Measurements from ENCODE around the gene ZNF248. TPM values are rescaled to one million over a fixed set of nuclear protein-coding genes. Genes with fewer than 3 reads are reported as not detected.

The ZNF248 gene
- total and polyA plus RNA-seq, 4 donors, result 1.8 to 7.9 (median 4.4) TPM

- Histone ChIP-seq H3K9ac (ENCODE audit: low read depth in 1 of 2, low read length in 2 of 2) (no peak overlapping the region), H3K9me3 (ENCODE audit: control insufficient read depth in 4 of 4, low read length in 3 of 4) (peaks cover 18 to 45% (median 29%) of the 10 kb centered on the region in 4 donors), H3K4me3 (ENCODE audit: low read depth in 1 of 3, low read length in 3 of 3) (peak overlapping the region in 2 of 3 donors; percentile 16 to 29), H3K27ac (ENCODE audit: low read depth in 1 of 2, low read length in 2 of 2) (no peak overlapping the region), H3K36me3 (ENCODE audit: control insufficient read depth in 4 of 4, insufficient read depth in 3 of 4, low read depth in 1 of 4, low read length in 3 of 4) (peaks cover 0 to 1% (median 0%) of the 10 kb centered on the region in 4 donors), H3K27me3 (ENCODE audit: control insufficient read depth in 4 of 4, insufficient read depth in 4 of 4, low read length in 3 of 4) (no peaks in the 10 kb centered on the region), H3K4me1 (ENCODE audit: control insufficient read depth in 4 of 4, insufficient read depth in 4 of 4, low read length in 3 of 4) (no peaks in the 10 kb centered on the region)
- 92% methylated on average over 6 of the region's 6 CpGs for WGBS
- no peak for DNase-seq (ENCODE audit: low spot score)
- TF ChIP-seq ZBTB33 (IDR thresholded peaks at IDR 0.05) (no peak), EGR1 (IDR thresholded peaks at IDR 0.05; ENCODE audit: low read depth in 2 of 2) (no peak), YY1 (IDR thresholded peaks at IDR 0.05) (no peak), NR2F2 (IDR thresholded peaks at IDR 0.05) (no peak), JUND (IDR thresholded peaks at IDR 0.05) (no peak), RAD21 (IDR thresholded peaks at IDR 0.05) (no peak), HNF4G (IDR thresholded peaks at IDR 0.05) (no peak), CTCF (IDR thresholded peaks at IDR 0.05; ENCODE audit: low read depth, low read length, missing input control) (no peak), TAF1 (conservative IDR thresholded peaks at IDR 0.05) (no peak), HNF4A (conservative IDR thresholded peaks at IDR 0.05) (no peak), FOXA1 (IDR thresholded peaks at IDR 0.05) (no peak), RXRA (IDR thresholded peaks at IDR 0.05) (no peak), SP1 (IDR thresholded peaks at IDR 0.05) (no peak), ATF3 (IDR thresholded peaks at IDR 0.05) (no peak), GABPA (IDR thresholded peaks at IDR 0.05 in 1 of 2, conservative IDR thresholded peaks at IDR 0.05 in 1 of 2) (no peak)
Observed at GRCh38 chr10:37816290-37816689, 41.1 kb downstream of the ZNF248 start.

- H3K27me3 ChIP-seq (ENCODE audit: control insufficient read depth in 4 of 4, insufficient read depth in 4 of 4, low read length in 3 of 4), result no peaks in the 10 kb centered on the region
- peaks cover 0 to 1% (median 0%) of the 10 kb centered on the region in 4 donors for H3K36me3 ChIP-seq (ENCODE audit: control insufficient read depth in 4 of 4, insufficient read depth in 3 of 4, low read depth in 1 of 4, low read length in 3 of 4)
- no peaks in the 10 kb centered on the region for H3K4me1 ChIP-seq (ENCODE audit: control insufficient read depth in 4 of 4, insufficient read depth in 4 of 4, low read length in 3 of 4)
- no peak overlapping the region for H3K9ac ChIP-seq (ENCODE audit: low read depth in 1 of 2, low read length in 2 of 2)
- 98% methylated on average over 3 of the region's 3 CpGs for WGBS
- no peak for DNase-seq (ENCODE audit: low spot score)
- TF ChIP-seq ZBTB33 (IDR thresholded peaks at IDR 0.05), result no peak
- no peak for TF ChIP-seq REST (IDR thresholded peaks at IDR 0.05)
- no peak for TF ChIP-seq SP1 (IDR thresholded peaks at IDR 0.05)
- no peak for TF ChIP-seq NR2F2 (IDR thresholded peaks at IDR 0.05)
- no peak for TF ChIP-seq HNF4A (conservative IDR thresholded peaks at IDR 0.05)
- no peak for TF ChIP-seq FOXA2 (IDR thresholded peaks at IDR 0.05)
- TF ChIP-seq HNF4G (IDR thresholded peaks at IDR 0.05), result no peak
- no peak for TF ChIP-seq TAF1 (conservative IDR thresholded peaks at IDR 0.05)
- TF ChIP-seq JUND (IDR thresholded peaks at IDR 0.05), result no peak
- TF ChIP-seq YY1 (IDR thresholded peaks at IDR 0.05), result no peak
- TF ChIP-seq ATF3 (IDR thresholded peaks at IDR 0.05), result no peak
- TF ChIP-seq CTCF (IDR thresholded peaks at IDR 0.05; ENCODE audit: low read depth, low read length, missing input control), result no peak
- H3K9me3 ChIP-seq (ENCODE audit: control insufficient read depth in 4 of 4, low read length in 3 of 4), result peaks cover 8 to 30% (median 22%) of the 10 kb centered on the region in 4 donors
- H3K4me3 ChIP-seq (ENCODE audit: low read depth in 1 of 3, low read length in 3 of 3), result no peak overlapping the region
- no peak overlapping the region for H3K27ac ChIP-seq (ENCODE audit: low read depth in 1 of 2, low read length in 2 of 2)
Observed at GRCh38 chr10:37813763-37814162, 43.6 kb downstream of the ZNF248 start.
